ENCODE results near the gene IDH2.

The IDH2 gene

GRCh38 chr15:90101130-90101968 is 919 bp downstream of the IDH2 start (continued):
- TF ChIP-seq ZNF18 (tag by site-specific recombination; IDR thresholded peaks at IDR 0.05) (no peak), GLI2 (tag by site-specific recombination; IDR thresholded peaks at IDR 0.05; ENCODE audit: borderline replicate concordance, low read depth) (no peak), ZNF585B (tag by site-specific recombination; IDR thresholded peaks at IDR 0.05) (no peak), ZNF280C (tag by site-specific recombination; IDR thresholded peaks at IDR 0.05) (no peak), ZBTB17 (tag by site-specific recombination; IDR thresholded peaks at IDR 0.05) (0 out of 2 replicates have a peak, but pooled peaks have one; percentile 17), KLF9 (tag by site-specific recombination; IDR thresholded peaks at IDR 0.05; ENCODE audit: low read depth) (no peak), ZBTB20 (tag by site-specific recombination; IDR thresholded peaks at IDR 0.05) (no peak), INSM2 (tag by site-specific recombination; IDR thresholded peaks at IDR 0.05) (no peak), GLI4 (tag by site-specific recombination; IDR thresholded peaks at IDR 0.05) (no peak), ZNF580 (tag by site-specific recombination; IDR thresholded peaks at IDR 0.05) (no peak), ZNF404 (tag by site-specific recombination; IDR thresholded peaks at IDR 0.05) (no peak), ZNF747 (tag by site-specific recombination; IDR thresholded peaks at IDR 0.05) (no peak), ZNF704 (tag by site-specific recombination; IDR thresholded peaks at IDR 0.05) (no peak), ZNF335 (tag by site-specific recombination; conservative IDR thresholded peaks at IDR 0.05) (peak; percentile 58), ZNF501 (tag by site-specific recombination; IDR thresholded peaks at IDR 0.05) (no peak), ZBTB21 (tag by site-specific recombination; IDR thresholded peaks at IDR 0.05) (no peak), ZNF670 (tag by site-specific recombination; IDR thresholded peaks at IDR 0.05; ENCODE audit: low read depth) (no peak), ZNF175 (tag by site-specific recombination; IDR thresholded peaks at IDR 0.05) (no peak), SALL2 (tag by site-specific recombination; IDR thresholded peaks at IDR 0.05; ENCODE audit: borderline replicate concordance) (no peak), ZNF26 (tag by site-specific recombination; IDR thresholded peaks at IDR 0.05) (no peak), ZNF148 (tag by site-specific recombination; IDR thresholded peaks at IDR 0.05; ENCODE audit: borderline replicate concordance) (no peak), ZSCAN4 (tag by site-specific recombination; IDR thresholded peaks at IDR 0.05) (no peak), HIC1 (tag by site-specific recombination; IDR thresholded peaks at IDR 0.05) (no peak), ZNF121 (tag by site-specific recombination; IDR thresholded peaks at IDR 0.05) (no peak)
